ENCODE results near the gene SEMA3G.

SEMA3G gene

GRCh38 chr3:52479037-52479876 is 34.4 kb upstream of the SEMA3G start:
- no peak for DNase-seq

- no peak for DNase-seq
Observed at GRCh38 chr3:52477796-52478095, 32.8 kb upstream of the SEMA3G start.

- DNase-seq, result no peak
Observed at GRCh38 chr3:52477076-52477795, 32.3 kb upstream of the SEMA3G start.

GRCh38 chr3:52473026-52473425 is 28.1 kb upstream of the SEMA3G start:
- DNase-seq, result no peak

GRCh38 chr3:52472239-52473000 is 27.5 kb upstream of the SEMA3G start:
- no peak for DNase-seq

GRCh38 chr3:52471371-52472238 is 26.7 kb upstream of the SEMA3G start:
- no peak for DNase-seq

GRCh38 chr3:52470920-52471319 is 26.0 kb upstream of the SEMA3G start:
- DNase-seq, result no peak

- DNase-seq, result no peak
Observed at GRCh38 chr3:52469001-52469400, 24.1 kb upstream of the SEMA3G start.

GRCh38 chr3:52468336-52468735 is 23.4 kb upstream of the SEMA3G start:
- no peak for DNase-seq

GRCh38 chr3:52463416-52463815 is 18.5 kb upstream of the SEMA3G start:
- no peak for DNase-seq

GRCh38 chr3:52461874-52462273 is 17.0 kb upstream of the SEMA3G start:
- DNase-seq, result no peak

- no peak for DNase-seq
Observed at GRCh38 chr3:52458770-52459545, 14.1 kb upstream of the SEMA3G start.

- DNase-seq, result no peak
Observed at GRCh38 chr3:52458031-52458760, 13.3 kb upstream of the SEMA3G start.

GRCh38 chr3:52456800-52457183 is 11.9 kb upstream of the SEMA3G start:
- DNase-seq, result no peak

- no peak for DNase-seq
Observed at GRCh38 chr3:52456169-52456799, 11.4 kb upstream of the SEMA3G start.

GRCh38 chr3:52455283-52456168 is 10.6 kb upstream of the SEMA3G start, which contains the start of gene NISCH:
TSS of gene NISCH (plus strand) at chr3:52455604. CDS start at chr3:52455642, 38 bp downstream.
- peak; percentile 89 to 96 (median 94) for DNase-seq

GRCh38 chr3:52454938-52455282 is 10.0 kb upstream of the SEMA3G start:
- no peak for DNase-seq

GRCh38 chr3:52454250-52454937 is 9.5 kb upstream of the SEMA3G start:
- no peak for DNase-seq
